HepG2 (cell line): ENCODE measurements around the gene LATS1. TPM values are rescaled to one million over a fixed set of nuclear protein-coding genes. Genes with fewer than 3 reads are reported as not detected.
A peak's percentile ranks its signal among the peaks of the same experiment; 100 is the strongest.

ENCODE experiments used
- ATAD3A ChIP-seq: sonication (generic); formaldehyde crosslinking; IDR thresholded peaks from 2 replicates; pipeline ENCODE4 v1.4.0; 2020; ENCODE audit warnings: missing genetic modification reagents
- ATF3 ChIP-seq: sonication (generic); formaldehyde crosslinking; IDR thresholded peaks from 2 replicates; pipeline ENCODE4 v1.4.0; 2020; ENCODE audit warnings: missing genetic modification reagents
- HES4 ChIP-seq: sonication (generic); formaldehyde crosslinking; IDR thresholded peaks from 2 replicates; pipeline ENCODE4 v1.9.0; 2021; ENCODE audit warnings: mild to moderate bottlenecking, missing genetic modification reagents, borderline replicate concordance
- KDM2A ChIP-seq: sonication (generic); formaldehyde crosslinking; IDR thresholded peaks from 2 replicates; pipeline ENCODE4 v1.4.0; 2020; ENCODE audit warnings: low read depth, missing genetic modification reagents, borderline replicate concordance
- MYC ChIP-seq: sonication (generic); formaldehyde crosslinking; IDR thresholded peaks from 2 replicates; pipeline ENCODE4 v1.9.0; 2021; ENCODE audit warnings: missing genetic modification reagents, borderline replicate concordance
- ONECUT2 ChIP-seq: sonication (generic); formaldehyde crosslinking; IDR thresholded peaks from 2 replicates; pipeline ENCODE4 v1.4.0; 2020; ENCODE audit warnings: missing genetic modification reagents
- PBX2 ChIP-seq: IDR thresholded peaks from 2 replicates; pipeline ENCODE4 v1.6.1; 2016; ENCODE audit warnings: control low read depth
- POGK ChIP-seq: sonication (generic); formaldehyde crosslinking; conservative IDR thresholded peaks from 2 replicates; pipeline ENCODE4 v1.8.0; 2022; ENCODE audit warnings: mild to moderate bottlenecking, moderate library complexity, missing genetic modification reagents
- SCMH1 ChIP-seq: sonication (generic); formaldehyde crosslinking; IDR thresholded peaks from 2 replicates; pipeline ENCODE4 v1.9.0; 2021; ENCODE audit warnings: missing genetic modification reagents, mild to moderate bottlenecking, borderline replicate concordance
- SOX6 ChIP-seq, 2 experiments: fragments of 450-650 bp in 1 of 2; sonication (generic) in 1 of 2; formaldehyde crosslinking in 1 of 2; IDR thresholded peaks; 2 replicates each; pipeline versions ENCODE4 v1.4.0 to v1.6.1; 2017 to 2020; ENCODE audit warnings: antibody characterized with exemption in 1 of 2, mild to moderate bottlenecking in 1 of 2, missing genetic modification reagents in 1 of 2
- TERF1 ChIP-seq: sonication (generic); formaldehyde crosslinking; IDR thresholded peaks from 2 replicates; pipeline ENCODE4 v1.8.0; 2022; ENCODE audit warnings: mild to moderate bottlenecking, missing genetic modification reagents, moderate library complexity
- ZBTB42 ChIP-seq: sonication (generic); formaldehyde crosslinking; IDR thresholded peaks from 2 replicates; pipeline ENCODE4 v1.5.0; 2020; ENCODE audit warnings: mild to moderate bottlenecking, missing genetic modification reagents
- ZNF138 ChIP-seq: sonication (generic); formaldehyde crosslinking; IDR thresholded peaks from 2 replicates; pipeline ENCODE4 v1.5.0; 2020; ENCODE audit warnings: mild to moderate bottlenecking, low read depth, missing genetic modification reagents
- ZNF224 ChIP-seq: sonication (generic); formaldehyde crosslinking; IDR thresholded peaks from 2 replicates; pipeline ENCODE4 v1.5.0; 2020; ENCODE audit warnings: mild to moderate bottlenecking, missing genetic modification reagents
- ZNF24 ChIP-seq: fragments of 450-650 bp; IDR thresholded peaks from 2 replicates; pipeline ENCODE4 v1.6.1; 2017; ENCODE audit warnings: antibody characterized with exemption, mild to moderate bottlenecking
- ZNF784 ChIP-seq: sonication (generic); formaldehyde crosslinking; IDR thresholded peaks from 2 replicates; pipeline ENCODE4 v1.5.1; 2020; ENCODE audit warnings: missing genetic modification reagents, mild to moderate bottlenecking, borderline replicate concordance
- polyA plus RNA-seq, 8 experiments: library from polyadenylated mRNA; depleted of rRNA in 3 of 8; stranded (reverse) in 7 of 8; unstranded in 1 of 8; fragments of >200 nt; fragmentation: Illumina TruSeq in 4 of 8; extraction: Trizol in 4 of 8; gene quantifications; 2 replicates each; pipeline versions ENCODE4 v1.2.1 to v1.2.3, GENCODE V29; 2011 to 2016; ENCODE audit warnings: low read depth in 4 of 8, missing spikeins in 1 of 8, mixed read lengths in 1 of 8; ENCODE audit not compliant: insufficient read depth in 1 of 8
- total RNA-seq, 5 experiments: library from RNA; depleted of rRNA; stranded (reverse); fragments of >200 nt; fragmentation: Illumina TruSeq; extraction: Trizol; gene quantifications; 2 replicates each; pipeline ENCODE4 v1.2.3, GENCODE V29; 2016; ENCODE audit warnings: low read depth in 1 of 5
- TF ChIP-seq, protein P1 (sequence below): sonication (generic); formaldehyde crosslinking; IDR thresholded peaks from 2 replicates; pipeline ENCODE4 v1.5.0; 2020; ENCODE audit warnings: missing genetic modification reagents, mild to moderate bottlenecking, borderline replicate concordance
- TF ChIP-seq, protein P2 (sequence below), 2 experiments: sonication (generic) in 1 of 2; formaldehyde crosslinking in 1 of 2; IDR thresholded peaks; 2 replicates each; pipeline versions ENCODE4 v1.4.0 to v1.6.1; 2018 to 2020; ENCODE audit warnings: missing genetic modification reagents in 2 of 2, borderline replicate concordance in 1 of 2, low read depth in 1 of 2, mild to moderate bottlenecking in 1 of 2, missing biosample characterization in 1 of 2

Gene LATS1
- total and polyA plus RNA-seq, 2 of the 13 experiments (the other 11 are each of a cell fraction or from before 2014, with no cell fraction given) = 9.9 to 12.6 TPM

- TF ChIP-seq KDM2A (CRISPR knock-in tag) (peak; percentile 99), PBX2 (CRISPR knock-in tag) (no peak), ZNF784 (CRISPR knock-in tag) (peak; percentile 96), SCMH1 (no peak), ZNF24 (no peak), HES4 (CRISPR knock-in tag) (peak; percentile 95), ATAD3A (no peak), TERF1 (CRISPR knock-in tag) (peak; percentile 52), ZBTB42 (CRISPR knock-in tag) (peak; percentile 84), ZNF138 (peak; percentile 92; the same call in 1 of the 2 replicates), ONECUT2 (no peak), MYC (CRISPR knock-in tag) (peak; percentile 91), ATF3 (peak; percentile 10; the same call in 1 of the 2 replicates), SOX6 (IDR thresholded peaks at IDR 0.05) (no peak), SOX6 (CRISPR knock-in tag; IDR thresholded peaks at IDR 0.05) (peak; percentile 67), ZNF224 (peak; percentile 99), POGK (CRISPR knock-in tag) (peak; percentile 96)
- TF ChIP-seq, protein P1, sequence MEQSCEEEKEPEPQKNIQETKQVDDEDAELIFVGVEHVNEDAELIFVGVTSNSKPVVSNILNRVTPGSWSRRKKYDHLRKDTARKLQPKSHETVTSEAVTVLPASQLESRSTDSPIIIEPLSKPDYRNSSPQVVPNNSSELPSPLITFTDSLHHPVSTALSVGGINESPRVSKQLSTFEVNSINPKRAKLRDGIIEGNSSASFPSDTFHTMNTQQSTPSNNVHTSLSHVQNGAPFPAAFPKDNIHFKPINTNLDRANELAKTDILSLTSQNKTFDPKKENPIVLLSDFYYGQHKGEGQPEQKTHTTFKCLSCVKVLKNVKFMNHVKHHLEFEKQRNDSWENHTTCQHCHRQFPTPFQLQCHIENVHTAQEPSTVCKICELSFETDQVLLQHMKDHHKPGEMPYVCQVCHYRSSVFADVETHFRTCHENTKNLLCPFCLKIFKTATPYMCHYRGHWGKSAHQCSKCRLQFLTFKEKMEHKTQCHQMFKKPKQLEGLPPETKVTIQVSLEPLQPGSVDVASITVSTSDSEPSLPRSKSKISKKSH = peak; percentile 79; the same call in 1 of the 2 replicates
- TF ChIP-seq, protein P2, sequence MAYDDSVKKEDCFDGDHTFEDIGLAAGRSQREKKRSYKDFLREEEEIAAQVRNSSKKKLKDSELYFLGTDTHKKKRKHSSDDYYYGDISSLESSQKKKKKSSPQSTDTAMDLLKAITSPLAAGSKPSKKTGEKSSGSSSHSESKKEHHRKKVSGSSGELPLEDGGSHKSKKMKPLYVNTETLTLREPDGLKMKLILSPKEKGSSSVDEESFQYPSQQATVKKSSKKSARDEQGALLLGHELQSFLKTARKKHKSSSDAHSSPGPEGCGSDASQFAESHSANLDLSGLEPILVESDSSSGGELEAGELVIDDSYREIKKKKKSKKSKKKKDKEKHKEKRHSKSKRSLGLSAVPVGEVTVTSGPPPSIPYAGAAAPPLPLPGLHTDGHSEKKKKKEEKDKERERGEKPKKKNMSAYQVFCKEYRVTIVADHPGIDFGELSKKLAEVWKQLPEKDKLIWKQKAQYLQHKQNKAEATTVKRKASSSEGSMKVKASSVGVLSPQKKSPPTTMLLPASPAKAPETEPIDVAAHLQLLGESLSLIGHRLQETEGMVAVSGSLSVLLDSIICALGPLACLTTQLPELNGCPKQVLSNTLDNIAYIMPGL (CRISPR knock-in tag; IDR thresholded peaks at IDR 0.05; ENCODE audit: borderline replicate concordance in 1 of 2, low read depth in 1 of 2) = peak; percentile 92 to 99
Measured at GRCh38 chr6:149717588-149718458, at the start of gene LATS1 (continued).
